SJSA1 (cell line): ENCODE data around the gene SPA17. TPM values are rescaled to one million over a fixed set of nuclear protein-coding genes. Genes with fewer than 3 reads are reported as not detected.

Source experiments
- DNase-seq, 2 experiments: peaks; one replicate each; pipeline ENCODE4 v3.0.0-alpha.2; 2015 to 2020; ENCODE audit warnings: low spot score in 2 of 2, low read depth in 1 of 2
- H3K27ac ChIP-seq: fragments of 250-450 bp; sonication (Bioruptor Pico); 2 replicates; pipeline ENCODE4 v1.5.1; 2020; ENCODE audit warnings: mild to moderate bottlenecking, moderate library complexity
- H3K27me3 ChIP-seq: fragments of 250-450 bp; sonication (Bioruptor Pico); replicated peaks from 2 replicates; pipeline ENCODE4 v1.5.1; 2020; ENCODE audit warnings: mild to moderate bottlenecking, moderate library complexity
- H3K36me3 ChIP-seq: fragments of 250-450 bp; sonication (Bioruptor Pico); 2 replicates; pipeline ENCODE4 v1.5.1; 2020; ENCODE audit warnings: mild to moderate bottlenecking
- H3K4me1 ChIP-seq: fragments of 250-450 bp; sonication (Bioruptor Pico); replicated peaks from 2 replicates; pipeline ENCODE4 v1.6.1; 2021; ENCODE audit warnings: mild to moderate bottlenecking
- H3K4me3 ChIP-seq: fragments of 250-450 bp; sonication (Bioruptor Pico); 2 replicates; pipeline ENCODE4 v1.5.1; 2020; ENCODE audit warnings: mild to moderate bottlenecking
- H3K9me3 ChIP-seq: fragments of 250-450 bp; sonication (Bioruptor Pico); replicated peaks from 2 replicates; pipeline ENCODE4 v1.5.1; 2020; ENCODE audit warnings: mild to moderate bottlenecking
- total RNA-seq: library from RNA; depleted of rRNA; stranded (reverse); fragments of >200 nt; shearing (Covaris generic); gene quantifications from 2 replicates; pipeline ENCODE4 v1.2.3, GENCODE V29; 2014

The SPA17 gene
- total RNA-seq, 1 experiment from 2014 or later, result 5.5 TPM

DNA sequence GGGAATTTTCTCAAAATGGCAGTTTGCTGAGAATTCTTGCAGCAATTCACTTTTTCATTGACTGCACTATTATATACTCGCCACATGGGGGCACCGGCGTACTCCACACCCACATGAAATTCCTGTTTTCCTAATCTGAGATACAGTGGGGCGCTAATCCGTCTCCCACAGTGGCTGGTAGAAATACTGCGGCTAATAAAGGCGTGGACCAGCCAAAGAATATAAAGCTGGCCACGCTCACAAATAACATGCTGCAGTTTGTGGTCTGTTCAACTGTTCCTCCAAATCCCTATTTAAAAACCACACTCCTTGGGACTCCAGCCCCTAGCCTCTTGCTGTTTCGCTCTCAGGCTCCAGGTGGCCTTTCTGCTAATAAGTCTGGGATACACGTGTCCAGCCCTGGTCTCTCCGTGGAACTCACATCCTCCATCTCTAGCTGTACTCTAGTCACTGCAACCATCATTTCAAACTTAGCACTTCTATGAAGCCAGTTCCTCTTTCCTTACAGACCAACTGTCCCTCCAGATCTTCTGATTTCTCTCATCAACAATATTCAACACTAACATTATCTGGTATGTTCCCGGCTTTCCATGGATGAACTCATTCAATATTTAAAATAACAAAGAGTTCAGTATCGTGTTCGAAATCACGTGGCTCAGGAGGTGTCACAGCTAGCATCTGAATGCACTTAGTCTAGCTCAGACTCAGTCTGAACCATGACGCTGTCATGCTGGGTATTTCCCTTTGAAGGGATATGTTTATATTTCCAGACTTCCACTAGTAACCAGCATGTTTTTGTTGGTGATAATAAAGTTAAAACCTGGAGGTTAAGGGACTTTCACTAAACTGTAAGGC lies 29.1 kb upstream of the SPA17 start:
- peak; percentile 47 to 62 for DNase-seq
- Histone ChIP-seq H3K4me3 (peak overlapping the region; percentile 16; the same call in 1 of the 2 replicates), H3K9me3 (no peaks in the 10 kb centered on the region), H3K36me3 (no peaks in the 10 kb centered on the region), H3K27me3 (no peaks in the 10 kb centered on the region), H3K27ac (no peak overlapping the region), H3K4me1 (peaks cover 6% of the 10 kb centered on the region)

GRCh38 chr11:124646148-124646547 lies 27.6 kb upstream of the SPA17 start:
- no peak overlapping the region for H3K4me3 ChIP-seq
- H3K4me1 ChIP-seq, result peaks cover 6% of the 10 kb centered on the region
- no peak for DNase-seq
- H3K36me3 ChIP-seq, result no peaks in the 10 kb centered on the region
- no peak overlapping the region for H3K27ac ChIP-seq
- no peaks in the 10 kb centered on the region for H3K27me3 ChIP-seq
- no peaks in the 10 kb centered on the region for H3K9me3 ChIP-seq

DNA sequence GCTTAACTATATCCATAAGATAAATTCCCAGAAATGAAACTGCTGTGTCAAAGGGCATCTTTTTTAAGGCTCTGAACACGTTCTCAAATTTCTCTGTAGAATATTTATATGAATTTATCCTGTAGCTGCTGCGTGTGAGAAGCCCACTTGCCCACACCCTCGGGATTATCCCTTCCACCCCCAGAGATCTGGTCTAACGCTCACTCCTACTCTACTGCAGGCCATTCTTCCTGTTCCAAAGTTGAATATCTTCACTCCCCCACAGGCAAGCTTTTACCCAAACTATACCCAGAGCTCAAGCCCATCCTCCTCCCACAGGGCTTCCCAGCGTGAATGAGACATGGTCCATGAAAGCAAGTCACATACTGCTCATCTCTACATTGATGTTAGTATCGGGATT lies 25.1 kb upstream of the SPA17 start:
- no peak for DNase-seq
- Histone ChIP-seq H3K9me3 (no peaks in the 10 kb centered on the region), H3K4me1 (peaks cover 6% of the 10 kb centered on the region), H3K27ac (no peak overlapping the region), H3K36me3 (no peaks in the 10 kb centered on the region), H3K4me3 (no peak overlapping the region), H3K27me3 (no peaks in the 10 kb centered on the region)

DNA sequence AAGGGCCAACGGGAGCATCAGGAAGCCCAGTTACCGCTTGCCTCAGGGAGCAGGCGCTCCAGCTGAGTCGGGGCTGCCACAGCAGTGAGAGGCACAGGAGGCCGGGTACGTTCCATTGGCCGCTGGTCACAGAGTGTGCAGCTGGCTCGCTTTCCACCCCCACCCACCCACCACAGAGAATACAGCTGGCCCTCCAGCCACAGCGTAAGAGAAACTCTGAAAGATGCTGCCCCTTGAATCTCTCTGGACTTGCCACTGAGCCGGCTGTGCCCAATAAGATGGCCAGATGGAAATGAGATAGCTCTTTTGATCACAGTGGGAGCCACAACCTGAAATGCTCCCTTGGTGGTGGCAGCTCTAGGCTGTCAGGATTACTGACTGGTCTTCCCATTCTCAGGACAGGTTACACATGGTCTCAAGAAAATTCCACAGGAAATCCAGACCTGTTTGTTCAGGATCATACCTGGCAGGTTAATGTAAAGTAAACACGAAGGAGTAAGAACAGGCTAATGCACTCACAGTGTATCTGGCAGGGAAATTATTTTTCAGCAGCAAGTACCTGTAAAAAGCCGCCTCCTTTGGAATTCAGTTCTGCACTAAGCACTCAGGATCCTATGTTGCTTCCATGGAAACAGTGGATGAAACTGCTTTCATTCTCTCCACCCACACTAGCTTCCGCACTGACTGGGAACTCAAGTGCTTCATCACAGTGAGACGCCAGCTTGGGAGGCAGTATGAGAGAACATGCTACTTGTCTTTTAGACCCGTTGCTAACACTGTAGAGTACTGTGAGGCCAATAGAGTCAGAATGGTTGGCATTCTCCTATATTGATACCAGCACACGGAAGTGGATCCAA lies 16.7 kb upstream of the SPA17 start:
- H3K9me3 ChIP-seq, result no peaks in the 10 kb centered on the region
- no peak overlapping the region for H3K4me3 ChIP-seq
- DNase-seq, result no peak
- no peaks in the 10 kb centered on the region for H3K4me1 ChIP-seq
- no peak overlapping the region for H3K27ac ChIP-seq
- H3K27me3 ChIP-seq, result no peaks in the 10 kb centered on the region
- H3K36me3 ChIP-seq, result no peaks in the 10 kb centered on the region

GRCh38 chr11:124657904-124658303 lies 15.8 kb upstream of the SPA17 start:
- no peak overlapping the region for H3K27ac ChIP-seq
- H3K4me3 ChIP-seq, result no peak overlapping the region
- no peaks in the 10 kb centered on the region for H3K9me3 ChIP-seq
- H3K4me1 ChIP-seq, result no peaks in the 10 kb centered on the region
- no peak for DNase-seq
- H3K36me3 ChIP-seq, result no peaks in the 10 kb centered on the region
- H3K27me3 ChIP-seq, result no peaks in the 10 kb centered on the region

DNA sequence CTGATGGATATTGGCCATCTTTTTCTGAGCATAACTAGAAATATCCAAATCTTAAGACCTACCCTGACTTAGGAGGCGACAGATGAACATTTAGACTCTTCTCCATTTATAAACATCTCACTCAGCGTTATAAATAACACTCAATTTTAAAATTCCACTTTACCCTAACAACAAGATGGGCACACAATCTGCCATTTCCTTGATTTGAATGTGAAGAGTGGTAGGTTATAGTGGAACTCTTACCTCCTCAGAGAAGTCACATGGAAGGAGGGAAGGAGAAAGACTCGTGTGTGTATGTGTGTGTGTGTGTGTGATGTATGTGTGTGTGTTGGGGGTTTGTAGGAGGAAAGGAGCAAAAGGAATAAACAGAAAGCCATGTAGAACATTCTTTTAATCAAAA lies 15.2 kb upstream of the SPA17 start:
- H3K36me3 ChIP-seq, result no peaks in the 10 kb centered on the region
- DNase-seq, result no peak
- no peak overlapping the region for H3K27ac ChIP-seq
- no peaks in the 10 kb centered on the region for H3K27me3 ChIP-seq
- H3K4me3 ChIP-seq, result no peak overlapping the region
- no peaks in the 10 kb centered on the region for H3K9me3 ChIP-seq
- H3K4me1 ChIP-seq, result no peaks in the 10 kb centered on the region

DNA sequence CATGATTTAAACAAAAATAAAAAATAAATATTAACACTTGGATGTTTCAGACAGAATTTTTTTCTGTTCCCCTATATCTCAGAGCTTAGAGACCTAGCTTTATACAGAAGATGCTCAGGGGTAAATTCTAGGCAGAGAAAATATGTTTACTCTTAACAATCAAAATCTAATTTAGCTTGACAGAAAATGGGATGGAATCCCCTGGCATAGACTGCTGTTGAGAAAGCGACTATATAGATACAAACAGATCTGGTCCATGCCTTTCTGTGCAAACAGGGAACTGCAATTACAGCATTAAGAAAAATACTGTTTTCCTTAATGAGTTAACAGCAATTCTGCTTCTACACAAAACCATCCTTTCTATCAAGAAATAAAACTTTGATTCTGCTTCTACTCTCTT lies 14.7 kb upstream of the SPA17 start:
- Histone ChIP-seq H3K4me3 (no peak overlapping the region), H3K4me1 (no peaks in the 10 kb centered on the region), H3K9me3 (no peaks in the 10 kb centered on the region), H3K27me3 (no peaks in the 10 kb centered on the region), H3K27ac (no peak overlapping the region), H3K36me3 (no peaks in the 10 kb centered on the region)
- DNase-seq, result no peak

GRCh38 chr11:124661553-124661952 lies 12.2 kb upstream of the SPA17 start:
- no peaks in the 10 kb centered on the region for H3K9me3 ChIP-seq
- no peaks in the 10 kb centered on the region for H3K4me1 ChIP-seq
- H3K36me3 ChIP-seq, result no peaks in the 10 kb centered on the region
- H3K27me3 ChIP-seq, result no peaks in the 10 kb centered on the region
- no peak for DNase-seq
- H3K27ac ChIP-seq, result no peak overlapping the region
- no peak overlapping the region for H3K4me3 ChIP-seq

DNA sequence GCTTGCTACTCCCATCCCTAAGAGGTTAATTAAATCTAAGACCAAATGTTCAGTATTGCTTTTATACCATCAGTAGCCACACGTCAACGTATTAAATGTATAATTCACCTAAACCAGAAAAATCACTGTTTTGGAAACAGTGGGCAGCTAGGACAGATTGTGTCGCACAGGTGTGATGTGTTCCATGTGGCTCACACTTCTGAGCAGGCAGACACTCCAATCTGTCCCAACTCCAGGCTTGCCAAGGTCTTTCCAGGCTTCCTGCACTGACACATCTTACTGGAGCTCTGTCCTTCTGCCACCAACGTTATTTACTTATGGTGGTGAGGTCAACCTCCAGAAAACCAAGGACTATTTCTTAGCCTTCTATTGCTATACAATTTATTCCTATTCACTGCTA lies 11.6 kb upstream of the SPA17 start:
- no peaks in the 10 kb centered on the region for H3K4me1 ChIP-seq
- no peak overlapping the region for H3K27ac ChIP-seq
- H3K4me3 ChIP-seq, result no peak overlapping the region
- DNase-seq, result no peak
- no peaks in the 10 kb centered on the region for H3K36me3 ChIP-seq
- H3K27me3 ChIP-seq, result no peaks in the 10 kb centered on the region
- no peaks in the 10 kb centered on the region for H3K9me3 ChIP-seq

DNA sequence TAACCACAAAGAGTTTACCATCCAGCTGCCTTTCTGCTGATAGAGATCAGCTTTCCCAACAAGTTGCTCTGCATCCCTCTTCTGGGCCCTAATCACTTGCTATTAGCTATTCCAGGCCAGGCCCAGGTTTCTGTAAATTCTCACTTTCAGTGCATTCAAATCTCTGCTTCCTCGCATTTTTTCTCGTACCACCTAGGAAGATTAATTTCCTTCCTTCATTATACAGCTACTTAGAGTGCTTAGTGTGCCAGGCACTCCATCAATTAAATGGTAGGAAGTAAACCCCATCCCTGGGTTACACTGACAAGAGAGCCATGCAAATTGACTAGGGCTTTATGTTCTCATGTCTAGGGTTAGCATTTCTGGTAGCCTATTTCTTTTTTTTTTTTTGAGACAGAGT lies 9.8 kb upstream of the SPA17 start:
- Histone ChIP-seq H3K27me3 (no peaks in the 10 kb centered on the region), H3K9me3 (no peaks in the 10 kb centered on the region), H3K36me3 (no peaks in the 10 kb centered on the region), H3K27ac (no peak overlapping the region), H3K4me1 (no peaks in the 10 kb centered on the region), H3K4me3 (no peak overlapping the region)
- no peak for DNase-seq

DNA sequence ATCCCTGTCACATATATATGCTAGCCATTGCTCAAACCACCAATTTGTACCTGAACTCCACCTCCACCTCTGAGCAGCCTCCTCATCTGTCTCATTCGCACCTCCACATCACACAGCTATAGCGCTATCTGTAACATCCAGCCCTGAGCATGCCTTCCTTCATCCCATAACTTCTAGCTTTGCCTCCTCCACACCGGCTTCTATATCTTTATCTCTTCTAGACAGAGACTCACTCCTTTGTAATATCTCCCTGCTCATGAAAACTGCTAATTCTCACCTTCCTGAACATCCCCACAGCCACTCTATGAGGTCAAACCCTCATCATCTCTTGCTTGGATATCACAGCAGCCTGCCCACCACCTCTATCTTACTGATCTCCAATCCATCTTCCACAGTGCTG lies 6.1 kb upstream of the SPA17 start:
- no peak overlapping the region for H3K27ac ChIP-seq
- no peak for DNase-seq
- no peaks in the 10 kb centered on the region for H3K4me1 ChIP-seq
- H3K4me3 ChIP-seq, result no peak overlapping the region
- no peaks in the 10 kb centered on the region for H3K9me3 ChIP-seq
- H3K36me3 ChIP-seq, result no peaks in the 10 kb centered on the region
- no peaks in the 10 kb centered on the region for H3K27me3 ChIP-seq

- DNase-seq, result peak; percentile 2 to 37
These were observed 4.5 kb upstream of the SPA17 start for GRCh38 chr11:124669193-124669592.

GRCh38 chr11:124670732-124671131 lies 3.0 kb upstream of the SPA17 start:
- Histone ChIP-seq H3K27ac (no peak overlapping the region), H3K27me3 (no peaks in the 10 kb centered on the region), H3K4me3 (no peak overlapping the region), H3K4me1 (no peaks in the 10 kb centered on the region), H3K36me3 (no peaks in the 10 kb centered on the region), H3K9me3 (no peaks in the 10 kb centered on the region)
- no peak for DNase-seq

More at GRCh38 chr11:124669193-124669592, 4.5 kb upstream of the SPA17 start:
- Histone ChIP-seq H3K9me3 (no peaks in the 10 kb centered on the region), H3K36me3 (no peaks in the 10 kb centered on the region), H3K27ac (no peak overlapping the region), H3K4me3 (no peak overlapping the region), H3K27me3 (no peaks in the 10 kb centered on the region), H3K4me1 (no peaks in the 10 kb centered on the region)

DNA sequence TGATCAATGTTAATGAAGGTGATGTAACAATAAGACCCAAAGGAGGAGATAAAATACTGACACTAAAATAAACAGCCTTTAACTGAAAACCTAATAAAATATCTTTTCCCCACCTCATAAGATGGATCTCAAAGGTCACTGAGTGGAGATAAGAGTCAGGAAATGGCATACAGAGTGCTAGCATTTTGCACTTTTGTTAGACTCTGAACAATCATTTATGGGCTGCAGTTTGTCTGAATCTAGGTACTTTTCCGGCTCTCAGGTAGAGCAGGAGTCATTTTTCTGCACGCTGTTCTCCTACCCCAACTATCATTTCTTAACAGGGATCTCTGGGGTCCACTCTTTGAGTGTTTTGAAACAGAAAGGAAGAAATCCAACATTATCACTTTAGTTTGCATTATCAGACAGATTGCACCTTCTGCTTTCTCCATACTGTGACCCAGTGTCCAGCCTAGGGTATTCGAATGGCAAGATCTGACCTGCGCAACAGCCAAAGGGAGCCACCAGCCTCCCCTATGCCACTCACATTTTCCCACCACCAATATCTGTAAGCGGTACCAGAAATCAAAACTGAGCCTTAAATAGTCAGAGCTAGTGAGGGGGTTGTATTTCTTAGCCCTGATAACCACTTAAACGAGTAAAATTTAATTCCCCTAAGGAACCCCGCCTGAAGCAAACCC lies 1.0 kb upstream of the SPA17 start:
- no peaks in the 10 kb centered on the region for H3K36me3 ChIP-seq
- no peaks in the 10 kb centered on the region for H3K27me3 ChIP-seq
- H3K27ac ChIP-seq, result no peak overlapping the region
- no peaks in the 10 kb centered on the region for H3K9me3 ChIP-seq
- H3K4me3 ChIP-seq, result peak overlapping the region; percentile 54
- DNase-seq, result no peak
- H3K4me1 ChIP-seq, result peaks cover 8% of the 10 kb centered on the region
